ENCODE measurements around the gene PCDH9. TPM values are rescaled to one million over a fixed set of nuclear protein-coding genes. Genes with fewer than 3 reads are reported as not detected.

PCDH9 gene
- total RNA-seq, 1 donor from 2014 or later, result 29.7 TPM

- peaks cover 4% of the 10 kb centered on the region for H3K9me3 Mint-ChIP-seq
- no peaks in the 10 kb centered on the region for H3K4me1 Mint-ChIP-seq
Observed at GRCh38 chr13:67077132-67077531, 153.0 kb downstream of the PCDH9 start.

GRCh38 chr13:67076378-67076777 lies 153.8 kb downstream of the PCDH9 start:
- H3K27ac Mint-ChIP-seq, result no peak overlapping the region
- DNase-seq (ENCODE audit: low spot score in 2 of 2, unreplicated experiment in 2 of 2), result no peak
- H3K4me3 Mint-ChIP-seq, result no peak overlapping the region
- no peaks in the 10 kb centered on the region for H3K4me1 Mint-ChIP-seq
- H3K36me3 Mint-ChIP-seq, result no peaks in the 10 kb centered on the region
- H3K9me3 Mint-ChIP-seq, result peaks cover 4% of the 10 kb centered on the region
- no peak for TF ChIP-seq CTCF (IDR thresholded peaks at IDR 0.05; ENCODE audit: unreplicated experiment)
- no peaks in the 10 kb centered on the region for H3K27me3 Mint-ChIP-seq (ENCODE audit: low read depth)

More at GRCh38 chr13:67077132-67077531, 153.0 kb downstream of the PCDH9 start:
- Mint-ChIP-seq H3K27me3 (ENCODE audit: low read depth) (no peaks in the 10 kb centered on the region), H3K27ac (no peak overlapping the region), H3K36me3 (no peaks in the 10 kb centered on the region), H3K4me3 (no peak overlapping the region)
- TF ChIP-seq CTCF (IDR thresholded peaks at IDR 0.05; ENCODE audit: unreplicated experiment), result no peak
- DNase-seq (ENCODE audit: low spot score in 2 of 2, unreplicated experiment in 2 of 2), result no peak

GRCh38 chr13:67075239-67075638 lies 154.9 kb downstream of the PCDH9 start:
- no peak for TF ChIP-seq CTCF (IDR thresholded peaks at IDR 0.05; ENCODE audit: unreplicated experiment)
- no peaks in the 10 kb centered on the region for H3K4me1 Mint-ChIP-seq
- H3K9me3 Mint-ChIP-seq, result peaks cover 4% of the 10 kb centered on the region
- H3K27me3 Mint-ChIP-seq (ENCODE audit: low read depth), result no peaks in the 10 kb centered on the region
- no peak overlapping the region for H3K4me3 Mint-ChIP-seq
- H3K27ac Mint-ChIP-seq, result no peak overlapping the region
- no peak for DNase-seq (ENCODE audit: low spot score in 2 of 2, unreplicated experiment in 2 of 2)
- no peaks in the 10 kb centered on the region for H3K36me3 Mint-ChIP-seq

- no peaks in the 10 kb centered on the region for H3K9me3 Mint-ChIP-seq
- no peak for DNase-seq (ENCODE audit: low spot score in 2 of 2, unreplicated experiment in 2 of 2)
- H3K4me1 Mint-ChIP-seq, result peaks cover 2% of the 10 kb centered on the region
- H3K27me3 Mint-ChIP-seq (ENCODE audit: low read depth), result no peaks in the 10 kb centered on the region
- no peaks in the 10 kb centered on the region for H3K36me3 Mint-ChIP-seq
- no peak for TF ChIP-seq CTCF (IDR thresholded peaks at IDR 0.05; ENCODE audit: unreplicated experiment)
- H3K4me3 Mint-ChIP-seq, result no peak overlapping the region
- no peak overlapping the region for H3K27ac Mint-ChIP-seq
Observed at GRCh38 chr13:67071918-67072598, 158.1 kb downstream of the PCDH9 start.

- Mint-ChIP-seq H3K27ac (no peak overlapping the region), H3K4me1 (peaks cover 2% of the 10 kb centered on the region), H3K9me3 (no peaks in the 10 kb centered on the region), H3K36me3 (no peaks in the 10 kb centered on the region), H3K4me3 (no peak overlapping the region), H3K27me3 (ENCODE audit: low read depth) (no peaks in the 10 kb centered on the region)
- no peak for DNase-seq (ENCODE audit: low spot score in 2 of 2, unreplicated experiment in 2 of 2)
- TF ChIP-seq CTCF (IDR thresholded peaks at IDR 0.05; ENCODE audit: unreplicated experiment), result no peak
Observed at GRCh38 chr13:67070306-67070705, 159.8 kb downstream of the PCDH9 start.
